T-helper 2 cell treated with Interferon-gamma antibody and Interleukin-4, amounts not matched to agents 100 ng/mL and 5 ng/mL, for 36 hours (primary cell): Measurements from ENCODE around the gene DUSP16. TPM values are rescaled to one million over a fixed set of nuclear protein-coding genes. Genes with fewer than 3 reads are reported as not detected.
"Not testable (repeated sequence)": the region's sequence is repeated elsewhere in the genome, so short reads cannot be mapped to it uniquely, and the experiment has no call there.

Source experiments
- intact Hi-C: fragments of 100-400 bp; cut with micrococcal nuclease; formaldehyde crosslinking; loops from one replicate; pipeline ENCODE4 v1.15.1; 2023
- total RNA-seq: library from RNA; stranded (reverse); gene quantifications from 2 replicates; pipeline ENCODE4 v1.2.3, GENCODE V29; 2022

The DUSP16 gene
- total RNA-seq, 1 donor from 2014 or later, result 37.3 TPM

GRCh38 chr12:12521888-12522287 is 40.8 kb downstream of the DUSP16 start:
- intact Hi-C loops, result no loop called here

- intact Hi-C loops, result no loop called here
Measured at GRCh38 chr12:12521044-12521485, 41.6 kb downstream of the DUSP16 start.

- intact Hi-C loops, result no loop called here
Measured at GRCh38 chr12:12520273-12520672, 42.4 kb downstream of the DUSP16 start.

DNA sequence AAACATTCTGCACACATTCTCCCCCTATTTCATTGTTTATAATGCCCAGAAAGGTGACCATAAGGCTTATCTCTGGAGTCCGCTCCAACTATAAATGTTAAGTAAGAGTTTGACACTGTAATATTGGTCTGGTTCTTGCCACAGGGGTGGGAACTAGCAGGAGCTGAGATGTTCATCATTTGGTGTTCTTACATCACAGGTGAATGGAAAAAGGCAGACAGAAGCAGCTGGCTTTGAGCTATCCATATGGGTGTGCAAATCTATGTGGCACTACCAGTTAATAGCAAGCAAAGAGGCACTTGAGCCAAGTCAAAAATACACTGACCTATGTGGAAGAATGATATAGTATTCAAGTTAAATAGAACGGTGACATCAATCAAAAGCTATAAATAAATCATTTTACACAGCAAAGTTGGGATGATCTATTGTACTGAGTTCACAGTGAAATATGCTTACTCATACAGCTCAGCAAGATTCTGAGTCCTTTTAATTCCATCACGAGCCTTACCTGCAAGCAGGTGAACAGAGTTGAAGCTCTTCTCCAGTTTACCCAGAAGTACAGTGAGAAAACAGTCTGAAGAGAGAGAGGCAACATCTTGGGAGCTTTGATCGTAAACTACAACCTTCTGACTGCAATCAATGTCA is 43.2 kb downstream of the DUSP16 start:
- intact Hi-C loops, result no loop called here

GRCh38 chr12:12518919-12519318 is 43.7 kb downstream of the DUSP16 start:
- intact Hi-C loops, result no loop called here

DNA sequence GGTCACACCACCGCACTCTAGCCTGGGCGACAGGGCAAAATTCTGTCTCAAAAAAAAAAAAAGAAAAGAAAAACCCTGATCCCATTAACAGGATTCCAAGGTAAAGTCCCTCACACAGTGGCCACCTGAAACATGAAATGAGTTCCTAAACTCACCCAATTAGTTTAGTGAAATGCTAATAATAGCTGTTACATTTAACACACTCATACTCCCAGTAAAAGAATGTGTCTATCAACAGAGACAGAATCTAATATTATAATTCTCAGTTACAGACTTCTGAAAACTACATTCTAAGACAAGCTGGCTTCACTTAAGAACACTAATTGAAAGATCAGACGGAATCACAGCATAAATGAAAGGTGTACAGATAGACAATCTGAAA is 44.2 kb downstream of the DUSP16 start:
- intact Hi-C loops, result no loop called here

DNA sequence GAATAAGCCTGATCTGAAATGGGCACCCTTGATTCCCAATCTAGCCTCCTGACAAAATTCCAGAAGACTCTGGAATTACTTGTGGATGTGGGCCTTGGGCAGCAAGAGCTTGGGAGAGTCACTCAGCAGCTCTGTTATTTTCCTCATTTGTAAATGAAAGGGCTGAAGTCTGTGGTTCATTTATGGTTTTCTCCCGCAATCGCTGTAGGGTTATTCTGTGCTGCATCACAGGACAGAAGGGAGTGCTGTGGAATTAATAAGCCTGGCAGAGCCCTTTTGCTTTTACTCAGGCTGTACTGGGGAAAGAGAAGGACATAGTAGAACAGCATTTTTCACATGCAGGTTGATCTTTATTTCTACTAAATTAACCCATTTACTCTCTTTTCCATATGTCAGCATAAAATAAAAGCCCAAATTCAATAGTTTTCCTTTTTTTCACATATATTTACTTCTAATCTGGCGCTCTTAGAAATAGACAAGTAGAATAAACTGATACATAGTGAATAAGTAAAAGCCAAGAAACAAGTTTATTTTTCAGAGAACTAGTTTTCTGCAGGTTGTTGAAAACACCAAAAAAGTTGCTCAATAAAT is 49.2 kb downstream of the DUSP16 start:
- intact Hi-C loops, result no loop called here

DNA sequence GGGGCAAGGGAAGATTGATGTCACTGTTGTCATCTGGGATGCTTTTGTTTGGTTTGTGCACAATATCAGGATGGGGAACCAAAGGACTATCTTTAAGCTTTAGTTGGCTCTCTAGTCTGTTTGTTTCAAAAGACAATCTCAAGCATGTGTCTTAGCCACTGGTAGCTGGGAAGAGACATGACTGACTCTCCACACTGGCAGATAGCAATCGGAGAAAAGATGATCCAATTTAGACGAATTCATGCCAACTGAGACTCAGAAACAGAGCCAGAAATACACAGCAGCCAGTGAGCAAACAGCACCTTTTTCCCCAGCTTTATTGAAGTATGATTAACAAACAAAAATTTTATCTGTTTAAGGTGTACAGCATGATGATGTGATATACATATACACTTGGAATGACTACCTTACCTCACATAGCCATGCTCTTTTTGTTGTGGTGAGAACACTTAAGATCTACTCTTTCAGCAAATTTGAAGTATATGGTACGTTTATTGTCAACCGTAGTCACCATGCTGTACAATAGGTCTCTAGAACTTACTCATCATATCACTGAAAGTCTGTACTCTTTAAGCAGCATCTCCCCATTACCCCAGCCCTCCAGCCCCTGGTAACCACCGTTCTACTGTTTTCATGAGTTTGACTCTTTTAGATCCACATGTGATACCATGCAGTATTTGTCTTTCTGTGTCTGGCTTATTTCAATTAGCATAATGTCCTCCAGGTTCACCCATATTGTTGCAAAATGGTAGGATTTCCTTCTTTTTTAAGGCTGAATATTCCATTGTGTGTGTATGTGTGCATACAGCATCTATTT is 50.6 kb downstream of the DUSP16 start:
- intact Hi-C loops, result no loop called here

GRCh38 chr12:12511021-12511783 is 51.5 kb downstream of the DUSP16 start:
- intact Hi-C loops, result no loop called here

DNA sequence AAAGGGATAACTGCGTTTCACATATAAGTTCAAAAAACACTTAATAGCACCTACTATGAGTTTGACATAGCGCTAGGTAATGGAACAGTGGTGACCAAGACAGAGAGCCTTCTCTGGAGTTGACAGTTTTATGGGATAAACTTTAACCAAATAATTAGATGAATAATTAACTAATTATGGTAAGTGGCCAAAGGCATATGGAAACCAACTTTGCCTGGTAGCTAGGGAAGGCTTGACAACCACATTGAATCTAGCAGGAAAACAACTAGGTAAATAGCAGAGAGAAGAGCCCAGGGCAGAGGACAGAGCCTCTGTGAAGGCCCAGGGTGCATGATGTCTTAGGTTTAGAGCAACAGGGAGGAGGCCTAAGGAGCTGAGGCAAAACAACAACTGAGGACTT is 52.1 kb downstream of the DUSP16 start:
- intact Hi-C loops, result no loop called here

DNA sequence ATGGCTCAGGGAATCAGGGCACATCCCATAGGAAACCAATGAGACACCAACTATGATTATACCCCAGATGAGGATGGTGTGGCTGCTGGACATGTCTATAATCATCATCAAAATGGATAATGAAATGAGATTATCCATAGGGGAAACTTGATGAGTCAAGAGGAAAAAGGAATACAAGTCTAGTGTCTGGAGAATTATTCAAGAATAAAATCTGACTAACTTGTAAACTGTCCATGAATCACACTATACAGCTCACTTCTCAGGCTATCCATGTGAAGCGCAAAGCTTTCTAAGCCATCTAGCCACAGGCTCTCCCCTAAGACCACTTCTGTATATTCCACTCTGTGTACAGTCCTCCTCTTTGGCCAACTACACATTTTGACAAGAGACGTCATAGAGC is 52.5 kb downstream of the DUSP16 start:
- intact Hi-C loops, result no loop called here

DNA sequence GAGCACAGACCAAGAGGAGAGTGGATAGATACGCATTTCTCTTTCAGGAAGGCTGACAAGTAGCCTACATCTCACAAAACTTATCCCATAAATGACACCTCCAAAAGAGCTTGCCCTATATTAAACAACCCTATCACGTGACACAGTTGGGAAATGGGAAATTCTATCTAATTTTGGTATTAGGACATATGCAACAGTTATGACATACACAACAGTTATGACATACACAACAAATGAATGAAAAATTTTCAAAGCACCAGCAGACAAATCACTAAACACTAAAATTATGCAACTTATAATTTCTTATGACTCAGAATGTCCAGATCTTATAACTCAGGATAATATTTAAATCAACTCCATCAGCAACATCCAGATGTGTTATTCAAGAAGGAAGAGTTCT is 54.1 kb downstream of the DUSP16 start:
- intact Hi-C loops, result no loop called here

GRCh38 chr12:12507121-12507520 is 55.5 kb downstream of the DUSP16 start:
- intact Hi-C loops, result no loop called here

- intact Hi-C loops, result no loop called here
Measured at GRCh38 chr12:12506496-12506890, 56.2 kb downstream of the DUSP16 start.

DNA sequence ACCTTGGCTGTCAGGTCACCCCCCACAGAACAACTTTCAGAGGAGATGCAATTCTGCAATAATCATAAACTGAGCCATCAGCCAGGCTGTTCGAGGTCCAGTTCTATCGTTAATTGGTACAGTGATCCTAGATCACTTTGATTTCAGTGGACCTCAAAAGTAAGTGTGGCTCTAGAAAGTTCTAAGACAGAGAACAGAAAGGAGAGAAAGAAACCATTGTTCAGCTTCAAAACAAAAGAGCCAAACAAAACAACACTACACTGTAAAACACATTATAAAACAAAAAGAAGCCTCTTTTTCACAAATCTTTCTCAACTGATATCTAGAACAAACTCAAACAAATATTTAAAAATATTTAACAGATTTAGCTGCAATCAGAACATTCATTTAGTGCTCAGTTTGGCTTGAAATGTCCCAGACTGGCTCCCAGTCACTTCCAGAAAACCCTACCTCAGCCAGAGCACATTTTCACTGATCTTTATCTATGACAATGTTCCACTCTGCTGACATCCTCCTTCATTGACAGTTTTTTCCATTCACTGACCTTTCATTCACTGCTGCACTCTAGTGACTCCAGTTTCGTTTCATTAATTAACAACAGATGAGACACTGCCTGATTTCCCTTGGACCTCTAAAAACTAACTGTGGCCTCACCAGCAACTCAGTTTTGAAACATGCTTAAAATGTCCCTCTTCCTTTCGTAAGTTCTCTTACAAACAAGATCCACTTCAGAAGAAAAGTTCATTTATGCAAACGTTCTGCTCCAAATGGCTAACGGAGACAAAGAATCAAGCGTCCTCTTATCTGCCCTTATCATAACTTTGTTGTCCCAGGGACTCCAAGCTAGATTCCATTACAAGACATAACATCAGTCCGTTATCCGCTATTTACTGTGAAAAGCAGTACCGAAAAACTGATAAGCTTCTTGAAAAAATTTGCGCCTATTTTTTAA is 56.8 kb downstream of the DUSP16 start:
- intact Hi-C loops, result no loop called here

- intact Hi-C loops, result loop anchor here (1.0 kb wide), 1 partner anchor 127 kb away; no protein-coding TSS in a partner anchor
Measured at GRCh38 chr12:12503384-12504078, 59.1 kb downstream of the DUSP16 start.

GRCh38 chr12:12502815-12503151 is 59.9 kb downstream of the DUSP16 start:
- intact Hi-C loops, result loop anchor here (1.0 kb wide), 1 partner anchor 126 kb away; no protein-coding TSS in a partner anchor

GRCh38 chr12:12502130-12502814 is 60.4 kb downstream of the DUSP16 start:
- intact Hi-C loops, result not testable (repeated sequence)

- intact Hi-C loops, result no loop called here
Measured at GRCh38 chr12:12501121-12501520, 61.5 kb downstream of the DUSP16 start.
